ENCODE results near the gene CNOT9.
"Not testable (repeated sequence)": the region's sequence is repeated elsewhere in the genome, so short reads cannot be mapped to it uniquely, and the experiment has no call there.

Gene CNOT9

DNA sequence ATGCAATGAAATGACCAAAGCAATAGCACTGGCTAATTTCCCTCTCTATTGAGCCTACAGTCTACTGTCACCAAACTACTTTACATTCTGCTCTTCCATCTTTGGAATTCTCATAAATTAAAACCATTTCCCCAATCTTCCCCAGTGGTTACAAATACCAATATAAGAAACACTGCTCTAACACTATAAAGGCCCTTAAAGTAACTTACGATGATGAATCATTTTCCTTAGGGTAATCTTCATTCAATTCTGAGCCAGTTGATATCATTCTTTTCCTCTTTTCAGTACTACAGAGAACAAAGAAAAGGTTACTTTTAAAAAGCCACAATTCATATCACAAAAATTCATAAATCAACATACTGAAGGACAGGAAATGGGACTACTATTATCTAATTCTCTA is 22.6 kb upstream of the CNOT9 start:
- TF ChIP-seq, protein P1, sequence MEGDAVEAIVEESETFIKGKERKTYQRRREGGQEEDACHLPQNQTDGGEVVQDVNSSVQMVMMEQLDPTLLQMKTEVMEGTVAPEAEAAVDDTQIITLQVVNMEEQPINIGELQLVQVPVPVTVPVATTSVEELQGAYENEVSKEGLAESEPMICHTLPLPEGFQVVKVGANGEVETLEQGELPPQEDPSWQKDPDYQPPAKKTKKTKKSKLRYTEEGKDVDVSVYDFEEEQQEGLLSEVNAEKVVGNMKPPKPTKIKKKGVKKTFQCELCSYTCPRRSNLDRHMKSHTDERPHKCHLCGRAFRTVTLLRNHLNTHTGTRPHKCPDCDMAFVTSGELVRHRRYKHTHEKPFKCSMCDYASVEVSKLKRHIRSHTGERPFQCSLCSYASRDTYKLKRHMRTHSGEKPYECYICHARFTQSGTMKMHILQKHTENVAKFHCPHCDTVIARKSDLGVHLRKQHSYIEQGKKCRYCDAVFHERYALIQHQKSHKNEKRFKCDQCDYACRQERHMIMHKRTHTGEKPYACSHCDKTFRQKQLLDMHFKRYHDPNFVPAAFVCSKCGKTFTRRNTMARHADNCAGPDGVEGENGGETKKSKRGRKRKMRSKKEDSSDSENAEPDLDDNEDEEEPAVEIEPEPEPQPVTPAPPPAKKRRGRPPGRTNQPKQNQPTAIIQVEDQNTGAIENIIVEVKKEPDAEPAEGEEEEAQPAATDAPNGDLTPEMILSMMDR (IDR thresholded peaks at IDR 0.05; ENCODE audit: low read depth, low read length, poor library complexity, severe bottlenecking) = no peak
- no peak for TF ChIP-seq EZH2phosphoT487 (IDR thresholded peaks at IDR 0.05; ENCODE audit: borderline replicate concordance, low read length)
- peaks cover 82% of the 10 kb centered on the region for H3K36me3 ChIP-seq (ENCODE audit: control insufficient read depth, low read length)
- H3K27ac ChIP-seq (ENCODE audit: low read depth, low read length) = no peak overlapping the region
- H3K4me2 ChIP-seq (ENCODE audit: low read length) = no peak overlapping the region
- no peaks in the 10 kb centered on the region for H3K79me2 ChIP-seq (ENCODE audit: control insufficient read depth, low read length)
- no peaks in the 10 kb centered on the region for H3K9me3 ChIP-seq (ENCODE audit: control insufficient read depth, insufficient read depth, low read length)
- no peak overlapping the region for H3K4me3 ChIP-seq (ENCODE audit: low read length)
- H3K27me3 ChIP-seq (ENCODE audit: control insufficient read depth, low read length) = no peaks in the 10 kb centered on the region
- peaks cover under 1% of the 10 kb centered on the region; the same call in 1 of the 2 replicates for H3F3A ChIP-seq (ENCODE audit: control insufficient read depth, insufficient read depth)
- peaks cover 3% of the 10 kb centered on the region; the same call in 1 of the 2 replicates for H3K4me1 ChIP-seq (ENCODE audit: control insufficient read depth, low read length)
- H4K20me1 ChIP-seq (ENCODE audit: control insufficient read depth, insufficient read depth, low read depth, low read length) = no peaks in the 10 kb centered on the region
- no peaks in the 10 kb centered on the region for H3K9me2 ChIP-seq (replicated peaks; ENCODE audit: control insufficient read depth, low read length)

GRCh38 chr2:218547511-218547910 is 21.1 kb upstream of the CNOT9 start:
- no peak for TF ChIP-seq EZH2phosphoT487 (IDR thresholded peaks at IDR 0.05; ENCODE audit: borderline replicate concordance, low read length)

GRCh38 chr2:218547978-218548377 is 20.7 kb upstream of the CNOT9 start:
- Histone ChIP-seq H4K20me1 (ENCODE audit: control insufficient read depth, insufficient read depth, low read depth, low read length) (no peaks in the 10 kb centered on the region), H3K9me3 (ENCODE audit: control insufficient read depth, insufficient read depth, low read length) (no peaks in the 10 kb centered on the region), H3K4me1 (ENCODE audit: control insufficient read depth, low read length) (peaks cover 3% of the 10 kb centered on the region; the same call in 1 of the 2 replicates), H3K36me3 (ENCODE audit: control insufficient read depth, low read length) (peaks cover 80% of the 10 kb centered on the region), H3F3A (ENCODE audit: control insufficient read depth, insufficient read depth) (peaks cover 6% of the 10 kb centered on the region), H3K4me3 (ENCODE audit: low read length) (no peak overlapping the region), H3K9me2 (replicated peaks; ENCODE audit: control insufficient read depth, low read length) (no peaks in the 10 kb centered on the region), H3K27me3 (ENCODE audit: control insufficient read depth, low read length) (no peaks in the 10 kb centered on the region), H3K79me2 (ENCODE audit: control insufficient read depth, low read length) (no peaks in the 10 kb centered on the region), H3K4me2 (ENCODE audit: low read length) (no peak overlapping the region), H3K27ac (ENCODE audit: low read depth, low read length) (no peak overlapping the region)
- TF ChIP-seq, protein P1 (IDR thresholded peaks at IDR 0.05; ENCODE audit: low read depth, low read length, poor library complexity, severe bottlenecking) = no peak
- no peak for TF ChIP-seq EZH2phosphoT487 (IDR thresholded peaks at IDR 0.05; ENCODE audit: borderline replicate concordance, low read length)

More at GRCh38 chr2:218547511-218547910, 21.1 kb upstream of the CNOT9 start:
- no peaks in the 10 kb centered on the region for H3K9me3 ChIP-seq (ENCODE audit: control insufficient read depth, insufficient read depth, low read length)
- peaks cover 6% of the 10 kb centered on the region for H3F3A ChIP-seq (ENCODE audit: control insufficient read depth, insufficient read depth)
- peaks cover 3% of the 10 kb centered on the region; the same call in 1 of the 2 replicates for H3K4me1 ChIP-seq (ENCODE audit: control insufficient read depth, low read length)
- no peak overlapping the region for H3K27ac ChIP-seq (ENCODE audit: low read depth, low read length)
- no peaks in the 10 kb centered on the region for H3K9me2 ChIP-seq (replicated peaks; ENCODE audit: control insufficient read depth, low read length)
- peaks cover 80% of the 10 kb centered on the region for H3K36me3 ChIP-seq (ENCODE audit: control insufficient read depth, low read length)
- no peaks in the 10 kb centered on the region for H3K27me3 ChIP-seq (ENCODE audit: control insufficient read depth, low read length)
- no peaks in the 10 kb centered on the region for H3K79me2 ChIP-seq (ENCODE audit: control insufficient read depth, low read length)
- no peaks in the 10 kb centered on the region for H4K20me1 ChIP-seq (ENCODE audit: control insufficient read depth, insufficient read depth, low read depth, low read length)
- H3K4me2 ChIP-seq (ENCODE audit: low read length) = no peak overlapping the region
- no peak overlapping the region for H3K4me3 ChIP-seq (ENCODE audit: low read length)

DNA sequence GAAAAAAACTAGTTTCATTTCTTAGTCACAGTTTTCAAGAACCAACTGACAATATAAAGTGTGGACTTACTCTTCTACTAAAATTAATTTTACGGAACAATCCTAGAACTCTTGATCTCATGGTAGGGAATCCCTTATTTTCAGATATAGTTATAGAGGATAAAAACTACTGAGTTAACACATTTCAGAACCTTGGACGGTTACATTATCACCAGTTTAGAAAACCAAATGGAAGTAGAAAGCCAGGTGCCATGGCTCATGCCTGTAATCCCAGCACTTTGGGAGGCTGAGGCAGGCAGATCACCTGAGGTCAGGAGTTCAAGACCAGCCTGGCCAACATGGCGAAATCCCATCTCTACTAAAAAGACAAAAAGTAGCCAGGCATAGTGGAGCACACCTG is 14.4 kb upstream of the CNOT9 start:
- not testable (repeated sequence) for H3F3A ChIP-seq (ENCODE audit: control insufficient read depth, insufficient read depth); H3K27me3 ChIP-seq (ENCODE audit: control insufficient read depth, low read length); H3K27ac ChIP-seq (ENCODE audit: low read depth, low read length); H3K9me2 ChIP-seq (replicated peaks; ENCODE audit: control insufficient read depth, low read length); H3K9me3 ChIP-seq (ENCODE audit: control insufficient read depth, insufficient read depth, low read length); H4K20me1 ChIP-seq (ENCODE audit: control insufficient read depth, insufficient read depth, low read depth, low read length); H3K4me2 ChIP-seq (ENCODE audit: low read length); H3K4me3 ChIP-seq (ENCODE audit: low read length)
- Histone ChIP-seq H3K36me3 (ENCODE audit: control insufficient read depth, low read length) (peaks cover 83% of the 10 kb centered on the region), H3K4me1 (ENCODE audit: control insufficient read depth, low read length) (peaks cover 14% of the 10 kb centered on the region), H3K79me2 (ENCODE audit: control insufficient read depth, low read length) (peaks cover 20% of the 10 kb centered on the region)

All from DOHH2 (cell line).